Measurements from ENCODE around the gene PHLDA3.

Gene PHLDA3

DNA sequence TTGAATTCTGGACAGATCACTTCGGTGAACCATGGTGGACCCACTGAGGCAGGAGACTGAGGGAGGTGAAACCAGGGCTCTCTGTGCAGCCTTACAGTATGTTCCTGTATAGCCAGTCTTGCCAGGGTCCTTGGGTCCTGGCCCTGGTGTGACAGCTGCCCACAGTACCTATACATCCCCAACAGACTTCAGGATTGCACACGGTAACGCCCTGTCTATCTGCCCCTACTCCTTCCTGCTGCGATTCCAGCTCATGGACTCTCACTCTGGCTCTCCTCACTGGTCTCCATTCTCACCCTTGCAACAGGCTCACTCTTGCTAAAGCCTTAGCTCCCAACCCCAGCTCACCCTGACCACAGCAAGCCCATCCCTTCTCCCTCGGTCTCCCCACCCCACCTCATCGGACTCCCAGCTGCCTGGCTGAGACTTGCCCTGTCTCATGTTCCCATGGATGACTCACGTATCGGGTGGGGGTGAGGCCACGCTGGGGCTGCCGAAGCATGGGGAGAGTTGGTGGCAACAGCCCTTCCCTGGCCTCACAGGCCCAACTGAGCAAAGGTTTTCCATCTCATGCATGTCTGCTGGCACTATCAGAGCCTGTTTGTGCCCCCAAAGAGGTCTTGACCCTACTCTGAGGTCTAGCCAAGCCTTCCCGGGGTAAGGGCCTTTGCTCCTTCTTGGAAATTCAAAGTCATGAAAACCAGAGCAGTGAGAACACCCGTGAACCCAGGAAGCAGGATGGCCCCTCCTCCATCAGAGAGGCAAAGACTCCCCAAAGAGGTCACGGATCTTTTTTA is 7.1 kb downstream of the PHLDA3 start:
- peak; percentile 91 for DNase-seq (ENCODE audit: low read depth)

DNA sequence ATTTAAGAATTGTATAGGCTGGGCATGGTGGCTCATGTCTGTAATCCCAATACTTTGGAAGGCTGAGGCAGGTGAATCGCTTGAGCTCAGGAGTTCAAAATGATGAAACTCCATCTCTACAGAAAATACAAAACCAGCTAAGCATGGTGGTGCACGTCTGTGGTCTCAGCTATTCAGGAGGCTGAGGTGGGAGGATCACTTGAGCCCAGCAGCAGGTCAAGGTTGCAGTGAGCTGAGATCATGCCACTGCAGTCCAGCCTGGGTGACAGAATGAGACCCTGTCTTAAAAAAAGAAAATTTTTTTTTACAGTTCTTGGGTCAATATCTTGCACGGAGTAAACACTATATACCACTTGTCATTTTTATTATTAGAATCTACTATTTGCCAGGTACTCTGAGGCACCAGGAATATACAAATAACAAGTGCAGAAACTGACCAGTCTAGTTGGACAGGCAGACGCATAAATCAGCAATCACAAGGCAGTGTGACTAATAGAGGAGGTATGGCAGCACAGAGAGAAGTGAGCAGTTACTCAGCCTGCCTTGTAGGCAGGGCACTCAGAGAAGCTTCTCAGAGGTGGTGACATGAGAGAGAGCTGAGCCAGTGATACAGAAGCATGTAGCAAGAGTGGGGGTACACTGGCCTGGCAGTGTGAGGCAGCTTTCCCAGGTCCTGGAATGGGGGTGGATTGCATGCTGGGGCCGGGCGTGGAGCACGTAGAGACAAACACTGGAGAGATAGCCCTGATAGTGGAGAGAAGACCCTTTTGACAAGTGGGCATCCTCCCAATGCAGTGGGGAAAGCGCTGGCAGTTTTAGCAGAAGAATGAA is 8.0 kb downstream of the PHLDA3 start:
- DNase-seq (ENCODE audit: low read depth), result peak; percentile 89

DNA sequence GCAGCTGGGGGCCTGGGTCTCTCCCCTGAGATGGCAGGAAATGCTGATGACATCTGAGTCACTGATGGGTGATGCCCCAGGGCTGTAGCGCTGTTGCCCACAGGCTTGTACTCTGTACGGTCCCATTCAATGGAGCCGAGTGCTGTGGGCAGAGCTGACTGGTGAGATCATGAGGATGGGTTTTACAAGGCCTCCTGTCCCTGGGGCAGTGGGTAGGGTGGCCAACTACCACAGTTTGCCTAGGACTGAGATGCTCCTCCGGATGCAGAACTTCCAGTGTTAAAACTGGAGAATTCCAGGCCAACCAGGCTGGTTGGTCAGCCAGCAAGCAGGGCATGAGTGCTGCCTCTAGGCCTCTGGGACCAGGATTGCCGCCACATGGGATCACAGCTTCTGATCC is 9.2 kb downstream of the PHLDA3 start:
- no peak for DNase-seq (ENCODE audit: low read depth)

- no peak for DNase-seq (ENCODE audit: low read depth)
Measured at GRCh38 chr1:201459052-201459451, 9.9 kb downstream of the PHLDA3 start.

- no peak for DNase-seq (ENCODE audit: low read depth)
Measured at GRCh38 chr1:201457508-201457960, 11.5 kb downstream of the PHLDA3 start.

GRCh38 chr1:201456499-201457309 is 12.3 kb downstream of the PHLDA3 start:
- peak; percentile 98 for DNase-seq (ENCODE audit: low read depth)

DNA sequence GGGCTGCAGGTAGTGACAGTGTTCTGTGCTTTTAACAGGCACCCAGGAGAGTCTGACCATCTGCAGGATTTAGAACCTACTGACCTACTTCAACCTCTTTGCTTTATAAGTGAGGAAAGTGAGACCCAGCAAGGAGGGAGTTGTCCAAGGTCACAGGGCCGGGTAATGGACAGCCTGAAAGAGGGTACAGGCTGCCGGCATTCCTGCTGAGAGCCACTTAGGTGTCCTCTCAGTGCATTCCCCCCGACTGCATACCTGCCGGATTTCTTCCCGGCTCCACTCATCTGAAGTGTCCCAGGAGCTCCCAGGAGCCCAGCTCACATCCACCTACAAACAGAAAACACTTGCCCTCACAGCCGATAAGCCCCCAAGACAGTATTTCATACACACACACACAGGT is 13.9 kb downstream of the PHLDA3 start:
- no peak for DNase-seq (ENCODE audit: low read depth)

DNA sequence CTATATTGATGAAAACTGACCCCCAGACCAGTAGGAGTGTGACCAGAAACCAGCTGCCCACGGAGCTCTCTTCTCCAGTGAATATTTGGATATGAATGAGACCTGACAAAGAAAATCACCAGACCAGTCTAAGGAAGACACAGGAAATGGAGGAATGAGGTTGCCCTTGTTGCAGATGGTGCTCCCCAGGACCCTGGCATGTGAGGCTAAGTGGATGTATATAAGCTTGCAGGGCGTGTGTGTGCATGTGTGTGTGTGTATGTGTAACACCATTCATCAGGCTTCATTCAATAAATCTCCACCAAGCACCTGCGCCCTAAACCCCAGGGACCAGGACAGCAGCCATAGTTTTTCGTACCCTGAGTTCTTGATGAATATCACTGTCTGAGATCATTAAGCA is 14.4 kb downstream of the PHLDA3 start:
- DNase-seq (ENCODE audit: low read depth), result no peak

DNA sequence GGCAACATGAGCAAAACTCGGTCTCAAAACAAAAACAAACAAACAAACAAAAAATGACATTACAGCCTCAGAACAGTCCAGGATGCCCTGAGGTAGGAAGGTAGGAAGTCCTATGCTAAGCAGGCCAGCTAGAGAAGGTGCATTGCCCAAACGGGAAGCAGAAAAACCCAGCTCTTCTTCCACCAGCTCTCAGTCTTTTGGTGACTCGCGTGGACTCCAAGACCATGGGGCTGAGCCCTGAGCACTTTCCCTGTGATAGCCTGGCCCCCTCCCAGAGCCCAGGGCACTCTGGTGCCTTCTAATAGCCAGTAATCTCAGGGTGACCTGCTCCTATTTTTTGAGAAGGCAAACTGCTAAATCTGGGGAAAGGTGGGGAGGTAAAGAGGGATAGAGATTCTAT is 16.1 kb downstream of the PHLDA3 start:
- DNase-seq (ENCODE audit: low read depth), result no peak

- DNase-seq (ENCODE audit: low read depth), result no peak
Measured at GRCh38 chr1:201450721-201451291, 18.2 kb downstream of the PHLDA3 start.

GRCh38 chr1:201448990-201449389 is 20.0 kb downstream of the PHLDA3 start:
- no peak for DNase-seq (ENCODE audit: low read depth)

DNA sequence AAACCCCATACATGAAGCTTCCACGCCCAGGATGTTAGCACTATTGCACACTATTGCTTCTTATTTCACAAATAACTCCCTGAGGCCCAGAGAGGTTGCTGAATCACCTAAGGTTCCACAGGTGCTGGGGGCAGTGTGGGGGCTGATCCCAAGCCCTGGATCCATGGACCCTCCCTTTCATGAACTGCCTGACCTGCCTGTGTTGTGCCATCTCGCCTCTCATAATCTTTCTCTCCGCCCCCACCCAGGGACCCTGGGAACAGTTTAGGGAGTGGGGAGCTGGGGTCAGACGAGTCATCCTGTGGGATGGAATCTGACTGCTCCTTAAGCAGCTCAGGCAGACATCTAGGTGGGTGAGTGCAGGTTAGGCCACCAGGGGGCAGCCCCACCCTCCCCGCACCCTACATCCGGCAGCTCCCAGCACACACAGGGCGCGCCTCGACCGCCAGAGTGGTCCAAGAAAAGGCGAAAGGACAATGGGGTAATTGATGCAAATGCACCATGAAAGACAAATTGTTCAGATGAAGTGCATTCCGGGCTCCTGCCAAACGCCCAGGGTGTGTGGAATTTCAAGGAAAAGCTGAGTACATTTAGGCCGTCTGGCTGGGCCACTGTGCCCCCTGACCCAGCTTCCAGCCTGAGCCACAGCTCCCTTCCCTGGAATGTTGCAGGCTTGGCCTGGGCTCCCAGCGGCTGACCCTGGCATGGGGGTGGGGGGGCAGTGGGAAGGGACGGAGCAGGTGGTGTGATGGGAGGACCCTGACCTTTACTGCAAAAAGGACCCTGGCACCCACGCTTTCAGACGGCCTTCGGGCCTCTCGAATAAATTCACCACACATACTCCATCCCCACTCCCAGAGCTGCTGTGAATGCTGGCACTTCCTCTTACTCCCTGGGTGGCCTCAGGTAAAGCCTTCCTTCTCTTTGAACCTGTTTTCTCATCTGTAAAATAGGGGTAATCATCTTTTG is 20.8 kb downstream of the PHLDA3 start:
- no peak for DNase-seq (ENCODE audit: low read depth)

DNA sequence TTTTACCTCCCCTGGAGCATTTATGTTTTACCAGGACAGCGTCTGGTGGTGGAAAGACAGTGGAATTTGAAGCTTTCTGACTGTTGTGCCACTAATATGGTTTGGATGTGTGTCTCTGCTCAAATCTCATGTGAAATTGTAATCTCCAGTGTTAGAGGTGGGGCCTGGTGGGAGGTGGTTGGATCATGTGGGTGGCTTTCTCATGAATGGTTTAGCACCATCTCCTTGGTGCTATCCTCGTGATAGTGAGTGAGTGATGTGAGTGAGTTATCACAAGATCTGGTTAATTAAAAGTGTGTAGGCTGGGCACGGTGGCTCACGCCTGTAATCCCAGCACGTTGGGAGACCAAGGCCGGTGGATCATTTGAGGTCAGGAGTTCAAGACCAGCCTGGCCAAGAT is 23.7 kb downstream of the PHLDA3 start:
- DNase-seq (ENCODE audit: low read depth), result no peak

GRCh38 chr1:201444792-201445191 is 24.2 kb downstream of the PHLDA3 start:
- no peak for DNase-seq (ENCODE audit: low read depth)

- no peak for DNase-seq (ENCODE audit: low read depth)
Measured at GRCh38 chr1:201443747-201444146, 25.2 kb downstream of the PHLDA3 start.

DNA sequence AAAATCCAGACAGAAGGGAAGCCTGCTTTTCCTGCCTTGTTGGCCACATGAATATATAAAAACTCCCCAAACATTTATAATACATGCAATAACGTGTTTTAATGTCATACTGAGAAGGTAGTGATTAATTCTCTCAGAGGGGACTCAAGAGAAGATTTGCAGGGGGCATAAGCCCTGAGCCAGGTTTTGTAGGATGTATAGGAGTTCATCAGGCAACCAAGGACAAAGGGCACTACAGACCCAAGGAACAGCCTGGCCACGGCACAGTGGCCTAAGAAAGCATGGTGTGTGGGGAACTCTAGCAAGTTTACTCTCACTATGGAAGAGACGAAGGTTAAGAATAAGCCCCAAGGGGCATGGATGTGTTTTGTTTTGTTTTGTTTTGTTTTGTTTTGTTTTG is 32.0 kb downstream of the PHLDA3 start:
- no peak for DNase-seq (ENCODE audit: low read depth)

DNA sequence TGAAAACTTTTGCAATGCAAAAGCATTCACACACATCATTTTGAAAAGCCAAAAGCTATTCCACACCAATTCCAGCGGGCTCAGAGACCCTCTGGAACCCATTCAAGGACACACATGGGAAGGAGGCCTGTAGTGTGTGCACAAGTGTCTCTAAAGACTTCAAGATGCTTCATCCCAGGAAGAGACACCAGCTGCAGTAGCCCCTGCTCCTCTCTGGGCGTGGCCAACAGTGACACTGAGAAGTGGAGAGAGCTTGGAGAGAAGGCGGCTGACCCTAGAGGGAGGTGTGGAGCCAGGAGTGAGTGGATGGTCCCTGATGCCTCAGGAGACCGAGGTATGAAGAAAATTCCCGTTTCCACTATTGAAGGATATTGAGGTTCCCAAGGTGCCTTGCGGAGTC is 32.6 kb downstream of the PHLDA3 start:
- no peak for DNase-seq (ENCODE audit: low read depth)

- DNase-seq (ENCODE audit: low read depth), result no peak
Measured at GRCh38 chr1:201434266-201434665, 34.7 kb downstream of the PHLDA3 start.

DNA sequence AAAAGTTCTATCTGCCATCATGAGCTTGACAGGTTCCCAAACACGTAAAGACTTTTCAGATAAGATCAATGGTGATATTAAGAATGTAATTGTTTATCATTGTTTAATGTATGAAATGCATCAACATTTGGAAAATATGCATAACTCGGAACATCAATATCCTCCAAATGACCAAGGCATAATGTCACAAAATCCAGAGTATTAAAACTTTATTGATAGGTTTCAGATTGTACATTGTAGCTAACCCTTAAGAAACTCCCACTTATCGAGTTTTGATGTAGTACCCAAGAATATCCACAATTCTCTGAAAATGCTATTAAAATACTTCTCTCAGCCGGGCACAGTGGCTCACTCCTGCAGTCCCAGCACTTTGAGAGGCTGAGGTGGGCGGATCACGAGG is 35.4 kb downstream of the PHLDA3 start:
- no peak for DNase-seq (ENCODE audit: low read depth)

DNA sequence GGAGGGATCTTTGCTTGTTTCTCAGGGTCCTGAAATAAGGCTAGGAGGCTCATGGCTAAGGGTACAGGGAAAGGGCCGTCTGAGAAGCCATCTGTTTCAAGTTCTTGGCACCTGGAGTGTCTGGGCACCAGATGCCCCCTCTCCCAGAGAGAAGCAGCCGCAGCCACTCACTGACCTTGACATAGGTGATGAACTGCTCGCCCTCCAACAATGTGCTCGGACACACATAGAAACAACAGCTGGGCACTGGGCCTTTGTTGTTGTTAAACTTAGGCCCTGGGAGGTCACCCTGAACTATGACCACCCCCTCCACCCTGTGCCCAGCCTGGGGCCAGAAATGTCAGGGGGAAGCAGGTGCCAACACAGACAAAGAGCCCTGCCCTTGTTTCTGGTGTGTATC is 38.2 kb downstream of the PHLDA3 start:
- DNase-seq (ENCODE audit: low read depth), result no peak
